ENCODE results near the gene ZBTB42. TPM values are rescaled to one million over a fixed set of nuclear protein-coding genes. Genes with fewer than 3 reads are reported as not detected.

ZBTB42 gene
- polyA plus RNA-seq, 1 of the 3 experiments (the other 2 are of a cell fraction), result 3.1 TPM

DNA sequence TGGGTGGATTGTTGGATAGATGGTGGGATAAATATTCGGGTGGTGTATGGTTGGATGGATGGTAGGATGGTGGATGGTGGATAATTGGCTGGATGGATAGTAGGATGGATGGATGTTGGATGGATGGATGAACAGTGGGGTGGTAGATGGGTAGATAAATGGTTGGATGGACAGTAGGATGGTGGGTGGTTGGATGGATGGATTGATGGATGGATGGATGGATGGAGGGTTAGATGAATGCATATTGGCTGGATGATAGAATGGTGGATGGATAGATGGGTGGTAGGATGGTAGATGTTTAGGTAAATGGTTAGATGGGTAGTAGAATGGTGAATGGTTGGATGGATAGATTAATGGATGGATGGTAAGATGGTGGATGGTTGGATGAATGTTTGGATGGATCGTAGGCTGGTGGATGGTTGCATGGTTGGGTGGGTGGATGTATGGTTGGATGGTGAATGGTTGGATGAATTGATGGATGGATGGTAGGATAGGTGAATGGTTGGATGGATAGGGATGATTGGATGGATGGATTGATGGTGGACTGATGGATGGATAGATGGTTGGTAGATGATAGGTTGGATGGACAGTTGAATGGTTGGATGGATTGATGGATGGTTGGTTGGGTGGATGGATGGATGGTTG lies 23.6 kb downstream of the ZBTB42 start:
- Histone ChIP-seq H3K9me2 (no peaks in the 10 kb centered on the region), H3K4me3 (ENCODE audit: low read depth in 2 of 2, low read length in 1 of 2) (no peak overlapping the region), H4K20me1 (ENCODE audit: insufficient read depth) (no peaks in the 10 kb centered on the region), H3K79me2 (ENCODE audit: insufficient read depth) (no peaks in the 10 kb centered on the region), H3K9ac (no peak overlapping the region), H3K4me1 (ENCODE audit: control insufficient read depth in 1 of 2, insufficient read depth in 2 of 2, low read depth in 1 of 2, low read length in 1 of 2) (peaks cover 0 to 14% of the 10 kb centered on the region in 2 experiments; a peak in 1 of 4 replicates), H3K27ac (ENCODE audit: low read depth in 2 of 2, low read length in 1 of 2) (no peak overlapping the region), H3K27me3 (ENCODE audit: insufficient read depth) (no peaks in the 10 kb centered on the region), H3F3A (replicated peaks; ENCODE audit: insufficient read depth) (no peaks in the 10 kb centered on the region), H3K36me3 (replicated peaks in 1 of 2; ENCODE audit: control insufficient read depth in 1 of 2, insufficient read depth in 2 of 2, low read length in 1 of 2) (no peaks in the 10 kb centered on the region), H3K9me3 (no peaks in the 10 kb centered on the region), H3K4me2 (no peak overlapping the region), H2AFZ (ENCODE audit: low read depth) (no peak overlapping the region)
- POLR2A ChIA-PET, result interaction anchor here (2.4 kb wide), 1 partner anchor 72 kb away, joined by 8 read pairs; the partner anchor contains the start of gene SIVA1
- no peak for DNase-seq
- 86% methylated on average over 2 of the region's 2 CpGs for WGBS (ENCODE audit: low lambda C conversion rate)
- no peak for TF ChIP-seq IRF3 (IDR thresholded peaks at IDR 0.05; ENCODE audit: low read depth, low read length)
- CTCF ChIA-PET, result interaction anchor here (2.4 to 2.8 kb wide), 2 partner anchors 25 to 56 kb away, joined by 26 to 85 read pairs; partner anchors contain the start of gene ZBTB42

DNA sequence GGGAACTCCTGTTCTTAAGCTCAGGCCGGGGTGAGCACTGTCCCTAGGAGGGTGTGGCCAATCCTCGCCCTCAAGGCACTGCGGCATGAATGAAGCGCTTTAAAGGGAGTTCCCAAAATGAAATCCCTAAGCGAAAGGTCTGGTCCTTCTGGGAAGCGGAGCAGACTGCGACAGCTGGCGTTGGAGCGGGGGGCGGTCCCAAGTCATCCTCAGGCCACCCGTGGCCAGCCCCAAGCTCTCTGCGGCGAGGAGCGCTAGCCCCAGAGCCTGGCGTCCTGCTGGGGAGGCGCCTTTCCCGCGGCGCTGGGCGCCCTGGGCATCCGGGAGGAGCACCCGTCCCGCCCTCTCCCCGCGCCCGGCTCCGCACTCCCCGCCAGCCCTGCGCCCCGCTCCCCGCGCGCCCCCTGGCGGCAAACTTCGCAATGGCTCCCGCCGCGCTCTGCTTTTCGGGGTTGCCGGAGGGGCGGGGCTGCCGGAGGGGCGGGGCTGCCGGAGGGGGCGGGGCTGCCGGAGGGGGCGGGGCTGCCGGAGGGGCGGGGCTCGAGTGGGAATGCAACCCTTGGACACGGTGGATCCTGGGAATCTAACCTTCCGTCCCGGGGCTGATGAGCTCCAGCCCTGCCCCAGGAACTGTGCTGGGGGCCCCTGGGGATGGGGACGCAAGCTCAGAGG lies 25.4 kb downstream of the ZBTB42 start:
- ChIA-PET POLR2A (interaction anchor here (0.6 to 2.4 kb wide), 4 partner anchors 9 to 74 kb away, joined by 3 to 8 read pairs (median 4); partner anchors contain the start of gene SIVA1), CTCF (interaction anchor here (0.5 to 2.8 kb wide), 48 partner anchors 13 to 1528 kb away, joined by 3 to 85 read pairs (median 4); partner anchors contain the start of genes AKT1, CDCA4, CEP170B and SIVA1)
- Histone ChIP-seq H3K9ac (peak overlapping the region; percentile 60; the same call in 1 of the 2 replicates), H3K27ac (ENCODE audit: low read depth in 2 of 2, low read length in 1 of 2) (peak overlapping the region in 1 of 2 experiments; percentile 35; a peak in 1 of 4 replicates), H3K79me2 (ENCODE audit: insufficient read depth) (no peaks in the 10 kb centered on the region), H3K4me1 (ENCODE audit: control insufficient read depth in 1 of 2, insufficient read depth in 2 of 2, low read depth in 1 of 2, low read length in 1 of 2) (peaks cover 0 to 14% of the 10 kb centered on the region in 2 experiments; a peak in 1 of 4 replicates), H3F3A (replicated peaks; ENCODE audit: insufficient read depth) (peaks cover 4% of the 10 kb centered on the region), H3K36me3 (replicated peaks in 1 of 2; ENCODE audit: control insufficient read depth in 1 of 2, insufficient read depth in 2 of 2, low read length in 1 of 2) (no peaks in the 10 kb centered on the region), H2AFZ (ENCODE audit: low read depth) (peak overlapping the region; percentile 92; the same call in 1 of the 2 replicates), H3K4me2 (peak overlapping the region; percentile 94), H3K27me3 (ENCODE audit: insufficient read depth) (no peaks in the 10 kb centered on the region), H3K9me2 (no peaks in the 10 kb centered on the region), H4K20me1 (ENCODE audit: insufficient read depth) (no peaks in the 10 kb centered on the region), H3K4me3 (ENCODE audit: low read depth in 2 of 2, low read length in 1 of 2) (peak overlapping the region; percentile 57 to 65), H3K9me3 (no peaks in the 10 kb centered on the region)
- TF ChIP-seq GABPA (IDR thresholded peaks at IDR 0.05; ENCODE audit: low read depth) (no peak), RAD21 (IDR thresholded peaks at IDR 0.05; ENCODE audit: low read length) (peak; percentile 60), SMC3 (IDR thresholded peaks at IDR 0.05; ENCODE audit: low read depth, low read length) (peak; percentile 61), EZH2phosphoT487 (IDR thresholded peaks at IDR 0.05; ENCODE audit: borderline replicate concordance, low read depth) (no peak), MXI1 (IDR thresholded peaks at IDR 0.05; ENCODE audit: low read depth, low read length) (0 out of 2 replicates have a peak, but pooled peaks have one; percentile 39), MEF2A (IDR thresholded peaks at IDR 0.05; ENCODE audit: borderline replicate concordance, low read depth) (no peak), POLR2AphosphoS5 (IDR thresholded peaks at IDR 0.05; ENCODE audit: low read depth, low read length) (peak; percentile 48), FOXM1 (IDR thresholded peaks at IDR 0.05; ENCODE audit: low read depth) (no peak), CTCF (IDR thresholded peaks at IDR 0.05) (peak; percentile 57)
- TF ChIP-seq, protein P1, sequence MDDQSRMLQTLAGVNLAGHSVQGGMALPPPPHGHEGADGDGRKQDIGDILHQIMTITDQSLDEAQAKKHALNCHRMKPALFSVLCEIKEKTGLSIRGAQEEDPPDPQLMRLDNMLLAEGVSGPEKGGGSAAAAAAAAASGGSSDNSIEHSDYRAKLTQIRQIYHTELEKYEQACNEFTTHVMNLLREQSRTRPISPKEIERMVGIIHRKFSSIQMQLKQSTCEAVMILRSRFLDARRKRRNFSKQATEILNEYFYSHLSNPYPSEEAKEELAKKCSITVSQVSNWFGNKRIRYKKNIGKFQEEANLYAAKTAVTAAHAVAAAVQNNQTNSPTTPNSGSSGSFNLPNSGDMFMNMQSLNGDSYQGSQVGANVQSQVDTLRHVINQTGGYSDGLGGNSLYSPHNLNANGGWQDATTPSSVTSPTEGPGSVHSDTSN (IDR thresholded peaks at IDR 0.05), result 0 out of 2 replicates have a peak, but pooled peaks have one; percentile 6
- peak; percentile 95 for DNase-seq
- WGBS (ENCODE audit: low lambda C conversion rate), result 0% methylated on average over 4 of the region's 54 CpGs
